ENCODE results near the gene ATF7IP2. TPM values are rescaled to one million over a fixed set of nuclear protein-coding genes. Genes with fewer than 3 reads are reported as not detected.

The ATF7IP2 gene
- total and polyA plus RNA-seq, 2 of the 13 experiments (the other 11 are each of a cell fraction or from before 2014, with no cell fraction given): 117 to 217 TPM

GRCh38 chr16:10338426-10338825 is 47.4 kb upstream of the ATF7IP2 start:
- Histone ChIP-seq H3K4me1 (ENCODE audit: insufficient read depth, low read length) (peaks cover 45% of the 10 kb centered on the region), H4K20me1 (ENCODE audit: insufficient read depth, low read length) (no peaks in the 10 kb centered on the region), H3K4me2 (ENCODE audit: low read depth, low read length) (no peak overlapping the region), H3K27me3 (ENCODE audit: control insufficient read depth in 1 of 2, insufficient read depth in 2 of 2, low read length in 2 of 2) (no peaks in the 10 kb centered on the region), H3K9ac (ENCODE audit: insufficient read depth, low read depth, low read length) (no peak overlapping the region), H3K9me3 (ENCODE audit: low read length) (peaks cover 38% of the 10 kb centered on the region), H2AFZ (ENCODE audit: low read length) (no peak overlapping the region), H3K4me3 (replicated peaks in 1 of 3; ENCODE audit: insufficient read depth in 1 of 3, low read depth in 2 of 3, low read length in 3 of 3) (no peak overlapping the region), H3K36me3 (replicated peaks in 1 of 2; ENCODE audit: control insufficient read depth in 1 of 2, insufficient read depth in 2 of 2, low read length in 2 of 2) (no peaks in the 10 kb centered on the region), H3K27ac (ENCODE audit: extremely low read length, insufficient read depth, low read length) (no peak overlapping the region), H3K79me2 (ENCODE audit: insufficient read depth, low read length) (no peaks in the 10 kb centered on the region)
- 34% methylated on average over 2 of the region's 2 CpGs for WGBS (ENCODE audit: low lambda C conversion rate)
- BruUV-seq (replicated peaks): no TSS peak
- ATAC-seq (no peak), DNase-seq (ENCODE audit: low spot score) (no peak), FAIRE-seq (no peak)
- POLR2A ChIA-PET: interaction anchor here (1.2 to 2.0 kb wide), 2 partner anchors 24 to 47 kb away, joined by 4 to 5 read pairs; partner anchors contain the start of gene ATF7IP2
- in situ Hi-C loops (cut with HindIII; ENCODE audit: extremely low pct_ligation_motif_present, low pct_unique_long_range_greater_than_20kb) (no loop called here), intact Hi-C loops (cut with micrococcal nuclease; ENCODE audit: unreplicated experiment) (no loop called here)
- TF ChIP-seq ZBTB14 (CRISPR knock-in tag; IDR thresholded peaks at IDR 0.05) (no peak), NR2F2 (IDR thresholded peaks at IDR 0.05; ENCODE audit: borderline replicate concordance, low read depth) (no peak), JUN (CRISPR knock-in tag; IDR thresholded peaks at IDR 0.05) (no peak), AHR (CRISPR knock-in tag; IDR thresholded peaks at IDR 0.05) (no peak), SYNCRIP (IDR thresholded peaks at IDR 0.05; ENCODE audit: insufficient read depth, low read depth, low read length) (no peak), SMYD3 (CRISPR knock-in tag; IDR thresholded peaks at IDR 0.05) (no peak), NFRKB (IDR thresholded peaks at IDR 0.05) (no peak), ZNF883 (CRISPR knock-in tag; IDR thresholded peaks at IDR 0.05; ENCODE audit: not compliant biosample characterization) (no peak), ZFP1 (CRISPR knock-in tag; IDR thresholded peaks at IDR 0.05) (no peak), SP2 (CRISPR knock-in tag; IDR thresholded peaks at IDR 0.05) (no peak), ATF7-NPFF (CRISPR knock-in tag; IDR thresholded peaks at IDR 0.05; ENCODE audit: low read depth) (no peak), GLI4 (CRISPR knock-in tag; IDR thresholded peaks at IDR 0.05; ENCODE audit: borderline replicate concordance) (no peak), TBL1XR1 (IDR thresholded peaks at IDR 0.05; ENCODE audit: borderline replicate concordance, low read length, partially characterized antibody) (no peak)
- CTCF ChIA-PET (ENCODE audit: low intra/inter-chr PET ratio, low total read pairs): no interaction called here
